ENCODE measurements around the gene ELMO1. TPM values are rescaled to one million over a fixed set of nuclear protein-coding genes. Genes with fewer than 3 reads are reported as not detected.

ELMO1 gene
- total RNA-seq, 2 experiments from 2014 or later: 72.8 to 75.3 TPM

DNA sequence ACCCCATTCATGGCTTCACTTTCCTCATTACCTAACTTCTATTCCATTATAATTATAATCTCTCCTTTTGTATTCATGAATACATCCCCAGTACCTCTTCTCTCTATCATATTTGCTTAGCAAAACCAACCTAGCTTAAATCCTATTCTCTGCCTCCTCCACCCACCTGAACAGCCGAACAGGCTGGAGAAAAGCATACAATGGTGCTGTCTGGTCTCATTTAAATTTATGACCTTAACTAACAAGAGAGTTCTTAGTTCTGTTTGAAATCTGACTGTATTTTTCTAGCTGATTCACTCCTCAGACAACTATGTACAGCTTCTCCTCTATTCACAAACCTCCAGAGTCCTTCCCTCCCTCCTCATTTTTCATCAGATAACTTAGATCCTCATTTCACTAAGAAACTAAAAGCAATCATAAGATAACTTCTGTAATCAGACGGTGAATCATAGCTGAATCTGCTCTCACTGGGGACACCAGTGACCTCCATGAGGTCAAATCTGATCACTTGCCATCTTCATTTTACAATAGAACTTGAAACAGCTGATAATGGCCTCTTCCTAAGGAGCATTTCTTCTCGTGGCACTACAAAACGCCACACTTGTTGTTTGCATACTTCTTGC lies 490.4 kb downstream of the ELMO1 start:
- CTCF ChIA-PET: interaction anchor here (1.4 to 1.8 kb wide), 3 partner anchors 9 to 28 kb away, joined by 3 to 5 read pairs (median 4); no protein-coding TSS in a partner anchor
- H3K27me3 Mint-ChIP-seq: no peaks in the 10 kb centered on the region
- H3K4me3 Mint-ChIP-seq: no peak overlapping the region
- H3K9me3 Mint-ChIP-seq: peaks cover 3% of the 10 kb centered on the region
- H3K4me1 Mint-ChIP-seq (ENCODE audit: low read depth): peaks cover 29% of the 10 kb centered on the region
- POLR2A ChIA-PET: interaction anchor here (0.6 kb wide), 1 partner anchor 378 kb away, joined by 3 read pairs; no protein-coding TSS in a partner anchor
- H3K36me3 Mint-ChIP-seq (ENCODE audit: low read depth): peaks cover 17% of the 10 kb centered on the region
- no peak overlapping the region for H3K27ac Mint-ChIP-seq
- TF ChIP-seq, protein P1, sequence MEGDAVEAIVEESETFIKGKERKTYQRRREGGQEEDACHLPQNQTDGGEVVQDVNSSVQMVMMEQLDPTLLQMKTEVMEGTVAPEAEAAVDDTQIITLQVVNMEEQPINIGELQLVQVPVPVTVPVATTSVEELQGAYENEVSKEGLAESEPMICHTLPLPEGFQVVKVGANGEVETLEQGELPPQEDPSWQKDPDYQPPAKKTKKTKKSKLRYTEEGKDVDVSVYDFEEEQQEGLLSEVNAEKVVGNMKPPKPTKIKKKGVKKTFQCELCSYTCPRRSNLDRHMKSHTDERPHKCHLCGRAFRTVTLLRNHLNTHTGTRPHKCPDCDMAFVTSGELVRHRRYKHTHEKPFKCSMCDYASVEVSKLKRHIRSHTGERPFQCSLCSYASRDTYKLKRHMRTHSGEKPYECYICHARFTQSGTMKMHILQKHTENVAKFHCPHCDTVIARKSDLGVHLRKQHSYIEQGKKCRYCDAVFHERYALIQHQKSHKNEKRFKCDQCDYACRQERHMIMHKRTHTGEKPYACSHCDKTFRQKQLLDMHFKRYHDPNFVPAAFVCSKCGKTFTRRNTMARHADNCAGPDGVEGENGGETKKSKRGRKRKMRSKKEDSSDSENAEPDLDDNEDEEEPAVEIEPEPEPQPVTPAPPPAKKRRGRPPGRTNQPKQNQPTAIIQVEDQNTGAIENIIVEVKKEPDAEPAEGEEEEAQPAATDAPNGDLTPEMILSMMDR (IDR thresholded peaks at IDR 0.05): no peak
- intact Hi-C loops (cut with micrococcal nuclease): no loop called here
- ATAC-seq: no peak
- DNase-seq: no peak

DNA sequence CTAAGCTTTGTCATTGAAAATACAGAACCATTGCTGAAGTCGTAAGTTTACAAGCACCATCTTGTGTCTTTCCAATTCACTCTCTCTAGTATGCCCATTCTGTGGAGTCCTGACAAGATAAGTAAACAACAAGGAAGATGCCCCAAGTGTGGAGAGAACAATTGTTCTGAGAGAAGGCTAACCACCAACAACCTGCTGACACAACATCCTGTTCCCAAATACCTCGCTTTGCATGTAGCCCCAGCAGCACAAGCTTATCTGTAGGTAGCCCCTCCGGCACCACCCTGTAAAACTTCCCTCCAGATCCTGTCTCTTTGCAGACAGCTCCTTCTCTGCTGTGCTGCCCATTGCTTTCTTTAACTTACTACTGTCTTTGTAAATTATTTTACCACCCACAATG lies 491.0 kb downstream of the ELMO1 start:
- intact Hi-C loops (cut with micrococcal nuclease): no loop called here
- CTCF ChIA-PET: interaction anchor here (0.7 to 1.8 kb wide), 5 partner anchors 10 to 29 kb away, joined by 3 to 5 read pairs (median 3); no protein-coding TSS in a partner anchor
- no peak overlapping the region for H3K27ac Mint-ChIP-seq
- peaks cover 27% of the 10 kb centered on the region for H3K4me1 Mint-ChIP-seq (ENCODE audit: low read depth)
- ATAC-seq (no peak), DNase-seq (no peak)
- H3K9me3 Mint-ChIP-seq: peaks cover 2% of the 10 kb centered on the region
- TF ChIP-seq, protein P1 (IDR thresholded peaks at IDR 0.05): no peak
- no peak overlapping the region for H3K4me3 Mint-ChIP-seq
- POLR2A ChIA-PET: no interaction called here
- peaks cover 18% of the 10 kb centered on the region for H3K36me3 Mint-ChIP-seq (ENCODE audit: low read depth)
- H3K27me3 Mint-ChIP-seq: no peaks in the 10 kb centered on the region

DNA sequence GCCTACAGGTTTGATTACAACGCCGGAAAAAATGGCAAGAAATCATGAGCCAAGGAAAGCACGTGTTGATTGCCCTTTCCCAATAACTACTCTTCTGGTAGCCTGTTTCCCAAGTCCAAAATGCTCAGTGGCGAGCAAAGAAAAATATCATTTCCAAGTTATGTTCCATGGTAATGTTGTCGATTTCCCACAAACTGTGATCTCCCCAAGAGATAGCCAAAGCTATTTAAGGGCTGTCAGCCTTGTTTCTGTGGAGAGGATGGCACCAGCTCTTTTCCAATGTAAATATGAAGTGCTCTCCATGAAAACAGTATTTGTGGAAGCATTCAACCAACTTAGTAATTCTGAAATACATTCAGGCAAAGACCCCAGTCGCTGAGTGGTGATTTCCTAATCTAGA lies 491.9 kb downstream of the ELMO1 start:
- TF ChIP-seq, protein P1 (IDR thresholded peaks at IDR 0.05): no peak
- Mint-ChIP-seq H3K27me3 (no peaks in the 10 kb centered on the region), H3K4me1 (ENCODE audit: low read depth) (peaks cover 20% of the 10 kb centered on the region), H3K9me3 (peaks cover 4% of the 10 kb centered on the region), H3K4me3 (no peak overlapping the region), H3K36me3 (ENCODE audit: low read depth) (peaks cover 20% of the 10 kb centered on the region), H3K27ac (no peak overlapping the region)
- ATAC-seq (no peak), DNase-seq (no peak)
- POLR2A ChIA-PET: no interaction called here
- intact Hi-C loops (cut with micrococcal nuclease): no loop called here
- CTCF ChIA-PET: interaction anchor here (0.6 to 1.8 kb wide), 5 partner anchors 10 to 240 kb away, joined by 3 to 5 read pairs (median 3); no protein-coding TSS in a partner anchor

DNA sequence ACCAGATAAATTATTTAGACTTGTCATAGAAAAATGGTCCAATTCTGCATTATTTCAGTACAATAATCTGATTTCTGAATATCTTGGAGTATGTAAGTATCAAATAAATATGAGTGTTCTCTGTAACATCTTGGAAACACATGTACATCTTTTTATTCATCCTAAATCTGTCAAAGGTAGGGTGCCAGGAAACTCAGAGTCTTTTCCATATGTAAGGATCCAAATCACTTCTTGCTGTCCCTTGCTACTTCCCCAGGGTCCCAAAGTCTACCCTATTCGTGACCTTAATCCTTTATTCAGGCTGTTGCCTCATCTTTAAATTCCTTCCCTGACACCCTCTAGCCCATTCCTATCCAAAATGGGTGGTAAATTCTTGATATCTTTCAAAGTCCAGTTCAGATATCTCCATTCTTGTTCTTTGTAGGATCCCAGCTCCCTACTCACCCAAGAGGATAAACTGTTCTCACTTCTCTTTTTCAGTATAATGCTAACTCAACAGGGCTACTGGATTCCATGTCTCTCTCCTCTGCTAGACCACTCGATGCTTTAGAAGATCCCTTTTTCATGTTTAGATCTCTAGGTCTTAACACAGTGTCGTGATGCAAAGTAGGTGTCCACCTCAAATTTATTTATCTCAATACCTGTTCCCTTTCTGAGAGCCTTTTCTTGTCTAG lies 493.1 kb downstream of the ELMO1 start:
- POLR2A ChIA-PET: no interaction called here
- intact Hi-C loops (cut with micrococcal nuclease): no loop called here
- Mint-ChIP-seq H3K36me3 (ENCODE audit: low read depth) (peaks cover 31% of the 10 kb centered on the region), H3K27me3 (no peaks in the 10 kb centered on the region), H3K9me3 (peaks cover 6% of the 10 kb centered on the region), H3K27ac (no peak overlapping the region), H3K4me1 (ENCODE audit: low read depth) (peaks cover 10% of the 10 kb centered on the region), H3K4me3 (no peak overlapping the region)
- TF ChIP-seq, protein P1 (IDR thresholded peaks at IDR 0.05): no peak
- CTCF ChIA-PET: no interaction called here
- DNase-seq: no peak
- no peak for ATAC-seq

DNA sequence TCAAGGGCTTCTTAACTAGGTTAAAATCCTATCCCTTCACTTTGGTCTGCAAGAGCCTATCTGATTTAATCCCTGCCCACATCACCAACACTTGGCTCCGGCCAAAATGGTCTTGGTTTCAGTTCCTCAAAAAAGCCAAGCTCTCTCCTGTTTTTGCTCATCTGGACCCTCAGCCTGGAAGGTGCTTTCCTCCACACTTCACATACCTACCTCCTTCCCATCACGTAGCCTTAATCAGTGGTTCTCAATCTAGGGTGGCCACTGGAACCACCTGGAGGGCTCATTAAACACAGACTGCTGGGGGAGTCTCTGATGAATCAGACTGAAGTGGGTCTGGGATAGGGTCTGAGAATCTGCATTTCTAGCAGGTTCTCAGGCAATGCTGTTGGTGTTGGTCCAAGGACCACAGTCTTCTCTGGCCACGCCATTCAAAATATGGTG lies 497.4 kb downstream of the ELMO1 start:
- no peaks in the 10 kb centered on the region for H3K27me3 Mint-ChIP-seq
- intact Hi-C loops (cut with micrococcal nuclease): no loop called here
- ChIA-PET POLR2A (no interaction called here), CTCF (no interaction called here)
- DNase-seq: no peak
- peaks cover 67% of the 10 kb centered on the region for H3K36me3 Mint-ChIP-seq (ENCODE audit: low read depth)
- TF ChIP-seq, protein P1 (IDR thresholded peaks at IDR 0.05): no peak
- no peaks in the 10 kb centered on the region for H3K4me1 Mint-ChIP-seq (ENCODE audit: low read depth)
- peaks cover 36% of the 10 kb centered on the region for H3K9me3 Mint-ChIP-seq
- no peak overlapping the region for H3K27ac Mint-ChIP-seq
- ATAC-seq: no peak
- no peak overlapping the region for H3K4me3 Mint-ChIP-seq
